Body of pancreas (tissue), 4 donors: Measurements from ENCODE around the gene ACIN1.

Experiments
- POLR2A ChIP-seq, 3 donors: fragments of 450-650 bp; IDR thresholded peaks; one replicate each; pipeline ENCODE4 v1.6.1; 2016; ENCODE audit warnings: antibody characterized with exemption in 3 of 3, mild to moderate bottlenecking in 2 of 3
- TF ChIP-seq, protein P1 (sequence below), 7 experiments: fragments of 450-650 bp in 4 of 7; fragments of 200-600 bp in 3 of 7; sonication (generic) in 3 of 7; IDR thresholded peaks; one replicate each; pipeline ENCODE4 v1.5.1; 2016 to 2019; ENCODE audit warnings: antibody characterized with exemption in 7 of 7

DNA sequence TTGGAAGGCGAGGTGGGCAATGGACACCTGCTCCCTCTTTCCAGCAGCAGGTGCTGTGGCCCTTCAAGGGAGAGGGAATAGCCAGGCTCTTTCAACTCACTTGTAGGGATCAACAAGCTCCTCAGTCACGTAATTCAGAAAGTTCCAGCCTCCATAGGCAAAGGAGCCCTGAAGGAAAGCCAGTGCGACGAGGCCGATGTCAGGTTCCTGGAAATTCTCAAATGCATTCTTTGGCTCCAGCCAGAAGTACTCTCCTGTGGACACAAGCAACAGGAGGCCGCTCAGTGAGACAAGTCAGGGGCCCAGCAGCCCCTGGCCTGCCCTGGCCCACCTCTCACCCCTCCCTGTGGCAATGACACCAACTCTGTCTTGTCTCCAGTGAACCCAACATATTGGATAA lies 45.4 kb upstream of the ACIN1 start:
- TF ChIP-seq, protein P1, sequence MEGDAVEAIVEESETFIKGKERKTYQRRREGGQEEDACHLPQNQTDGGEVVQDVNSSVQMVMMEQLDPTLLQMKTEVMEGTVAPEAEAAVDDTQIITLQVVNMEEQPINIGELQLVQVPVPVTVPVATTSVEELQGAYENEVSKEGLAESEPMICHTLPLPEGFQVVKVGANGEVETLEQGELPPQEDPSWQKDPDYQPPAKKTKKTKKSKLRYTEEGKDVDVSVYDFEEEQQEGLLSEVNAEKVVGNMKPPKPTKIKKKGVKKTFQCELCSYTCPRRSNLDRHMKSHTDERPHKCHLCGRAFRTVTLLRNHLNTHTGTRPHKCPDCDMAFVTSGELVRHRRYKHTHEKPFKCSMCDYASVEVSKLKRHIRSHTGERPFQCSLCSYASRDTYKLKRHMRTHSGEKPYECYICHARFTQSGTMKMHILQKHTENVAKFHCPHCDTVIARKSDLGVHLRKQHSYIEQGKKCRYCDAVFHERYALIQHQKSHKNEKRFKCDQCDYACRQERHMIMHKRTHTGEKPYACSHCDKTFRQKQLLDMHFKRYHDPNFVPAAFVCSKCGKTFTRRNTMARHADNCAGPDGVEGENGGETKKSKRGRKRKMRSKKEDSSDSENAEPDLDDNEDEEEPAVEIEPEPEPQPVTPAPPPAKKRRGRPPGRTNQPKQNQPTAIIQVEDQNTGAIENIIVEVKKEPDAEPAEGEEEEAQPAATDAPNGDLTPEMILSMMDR (IDR thresholded peaks at IDR 0.05), result no peak
- TF ChIP-seq POLR2A (IDR thresholded peaks at IDR 0.05), result no peak
